IMR-90 (cell line): Measurements from ENCODE around the gene DAD1.

Experiments used
- CEBPB ChIP-seq: IDR thresholded peaks from 2 replicates; pipeline ENCODE4 v1.6.1; 2012; ENCODE audit warnings: low read depth, low read length, improper control_type of control experiment
- CTCF ChIP-seq: conservative IDR thresholded peaks from 2 replicates; pipeline ENCODE4 v1.5.1; 2012; ENCODE audit warnings: mild to moderate bottlenecking, low read depth, low read length, improper control_type of control experiment
- MXI1 ChIP-seq: IDR thresholded peaks from 2 replicates; pipeline ENCODE4 v1.6.1; 2012; ENCODE audit warnings: low read depth, mild to moderate bottlenecking, low read length, moderate library complexity, borderline replicate concordance
- POLR2A ChIP-seq: IDR thresholded peaks from 2 replicates; pipeline ENCODE4 v1.6.1; 2012; ENCODE audit warnings: mild to moderate bottlenecking, low read depth, low read length
- RCOR1 ChIP-seq: IDR thresholded peaks from 2 replicates; pipeline ENCODE4 v1.6.1; 2012; ENCODE audit warnings: mild to moderate bottlenecking, low read length, improper control_type of control experiment; ENCODE audit not compliant: insufficient replicate concordance
- USF2 ChIP-seq: fragments of 150-350 bp; IDR thresholded peaks from 2 replicates; pipeline ENCODE4 v1.6.1; 2017; ENCODE audit warnings: mild to moderate bottlenecking, antibody characterized with exemption, low read length, low read depth

GRCh38 chr14:22544406-22544805, 44.6 kb downstream of the DAD1 start:
- no peak for TF ChIP-seq CTCF
- TF ChIP-seq USF2 = no peak
- TF ChIP-seq MXI1 = no peak
- TF ChIP-seq CEBPB = no peak
- no peak for TF ChIP-seq RCOR1
- no peak for TF ChIP-seq POLR2A
